HEK293 (cell line): ENCODE results near the gene NRL.

Source experiments
- FEZF1 ChIP-seq: fragments of 450-650 bp; formaldehyde crosslinking; IDR thresholded peaks from 2 replicates; pipeline ENCODE4 v1.5.1; 2016; ENCODE audit warnings: missing biosample characterization, missing genetic modification characterization
- GFI1B ChIP-seq: fragments of 450-650 bp; formaldehyde crosslinking; IDR thresholded peaks from 2 replicates; pipeline ENCODE4 v1.5.1; 2016; ENCODE audit warnings: missing biosample characterization, missing genetic modification characterization
- HIC1 ChIP-seq: fragments of 450-650 bp; formaldehyde crosslinking; IDR thresholded peaks from 2 replicates; pipeline ENCODE4 v1.5.1; 2016; ENCODE audit warnings: missing biosample characterization, missing genetic modification characterization
- KLF16 ChIP-seq: fragments of 450-650 bp; formaldehyde crosslinking; IDR thresholded peaks from 2 replicates; pipeline ENCODE4 v1.5.1; 2017; ENCODE audit warnings: missing biosample characterization, missing genetic modification characterization
- KLF8 ChIP-seq: fragments of 450-650 bp; formaldehyde crosslinking; IDR thresholded peaks from 2 replicates; pipeline ENCODE4 v1.5.1; 2016; ENCODE audit warnings: missing biosample characterization, missing genetic modification characterization
- MEIS1 ChIP-seq: sonication (generic); formaldehyde crosslinking; IDR thresholded peaks from 2 replicates; pipeline ENCODE4 v1.8.1; 2022; ENCODE audit warnings: missing genetic modification reagents, mild to moderate bottlenecking, borderline replicate concordance
- MYNN ChIP-seq: fragments of 450-650 bp; formaldehyde crosslinking; IDR thresholded peaks from 2 replicates; pipeline ENCODE4 v1.5.1; 2016; ENCODE audit warnings: missing biosample characterization, missing genetic modification characterization, borderline replicate concordance
- PATZ1 ChIP-seq: fragments of 450-650 bp; formaldehyde crosslinking; IDR thresholded peaks from 2 replicates; pipeline ENCODE4 v1.5.1; 2016; ENCODE audit warnings: missing biosample characterization, missing genetic modification characterization
- REPIN1 ChIP-seq: fragments of 450-650 bp; formaldehyde crosslinking; IDR thresholded peaks from 2 replicates; pipeline ENCODE4 v1.5.1; 2017; ENCODE audit warnings: missing biosample characterization, missing genetic modification characterization, low read depth
- SCRT2 ChIP-seq: fragments of 450-650 bp; formaldehyde crosslinking; IDR thresholded peaks from 2 replicates; pipeline ENCODE4 v1.5.1; 2016; ENCODE audit warnings: missing biosample characterization, missing genetic modification characterization
- SP3 ChIP-seq: fragments of 450-650 bp; formaldehyde crosslinking; IDR thresholded peaks from 2 replicates; pipeline ENCODE4 v1.5.1; 2016; ENCODE audit warnings: missing biosample characterization, missing genetic modification characterization
- YY1 ChIP-seq: fragments of 450-650 bp; formaldehyde crosslinking; IDR thresholded peaks from 2 replicates; pipeline ENCODE4 v1.5.1; 2018; ENCODE audit warnings: missing biosample characterization, missing genetic modification characterization
- ZBTB11 ChIP-seq: fragments of 450-650 bp; formaldehyde crosslinking; conservative IDR thresholded peaks from 2 replicates; pipeline ENCODE4 v1.5.1; 2016; ENCODE audit warnings: low read depth, missing biosample characterization, missing genetic modification characterization
- ZBTB17 ChIP-seq: fragments of 450-650 bp; formaldehyde crosslinking; IDR thresholded peaks from 2 replicates; pipeline ENCODE4 v1.5.1; 2016; ENCODE audit warnings: missing biosample characterization, missing genetic modification characterization
- ZNF214 ChIP-seq: fragments of 450-650 bp; formaldehyde crosslinking; IDR thresholded peaks from 2 replicates; pipeline ENCODE4 v1.5.1; 2017; ENCODE audit warnings: missing biosample characterization, mild to moderate bottlenecking, missing genetic modification characterization, borderline replicate concordance
- ZNF239 ChIP-seq: fragments of 450-650 bp; formaldehyde crosslinking; IDR thresholded peaks from 2 replicates; pipeline ENCODE4 v1.5.1; 2016; ENCODE audit warnings: missing biosample characterization, missing genetic modification characterization
- ZNF266 ChIP-seq: fragments of 450-650 bp; formaldehyde crosslinking; IDR thresholded peaks from 2 replicates; pipeline ENCODE4 v1.5.1; 2016; ENCODE audit warnings: missing biosample characterization, missing genetic modification characterization, low read depth
- ZNF335 ChIP-seq: fragments of 450-650 bp; formaldehyde crosslinking; conservative IDR thresholded peaks from 2 replicates; pipeline ENCODE4 v1.5.1; 2016; ENCODE audit warnings: missing biosample characterization, missing genetic modification characterization
- ZNF341 ChIP-seq: fragments of 450-650 bp; formaldehyde crosslinking; IDR thresholded peaks from 2 replicates; pipeline ENCODE4; 2016; ENCODE audit warnings: low read depth, missing biosample characterization, missing genetic modification characterization
- ZNF362 ChIP-seq: fragments of 450-650 bp; formaldehyde crosslinking; IDR thresholded peaks from 2 replicates; pipeline ENCODE4 v1.5.1; 2016; ENCODE audit warnings: missing biosample characterization, missing genetic modification characterization
- ZNF366 ChIP-seq: fragments of 450-650 bp; formaldehyde crosslinking; conservative IDR thresholded peaks from 2 replicates; pipeline ENCODE4 v1.5.1; 2016; ENCODE audit warnings: missing biosample characterization, missing genetic modification characterization
- ZNF37A ChIP-seq: fragments of 450-650 bp; IDR thresholded peaks from 2 replicates; pipeline ENCODE4 v1.5.1; 2018; ENCODE audit warnings: missing biosample characterization, missing genetic modification characterization
- ZNF416 ChIP-seq: fragments of 450-650 bp; formaldehyde crosslinking; IDR thresholded peaks from 2 replicates; pipeline ENCODE4 v1.5.1; 2016; ENCODE audit warnings: missing biosample characterization, missing genetic modification characterization
- ZNF426 ChIP-seq: fragments of 450-650 bp; formaldehyde crosslinking; IDR thresholded peaks from 2 replicates; pipeline ENCODE4 v1.5.1; 2017; ENCODE audit warnings: missing biosample characterization, missing genetic modification characterization, mild to moderate bottlenecking, inconsistent platforms, moderate library complexity
- ZNF596 ChIP-seq: fragments of 450-650 bp; IDR thresholded peaks from 2 replicates; pipeline ENCODE4 v1.5.0; 2018; ENCODE audit warnings: missing biosample characterization, mild to moderate bottlenecking, missing genetic modification characterization, moderate library complexity
- ZNF645 ChIP-seq: fragments of 450-650 bp; formaldehyde crosslinking; IDR thresholded peaks from 2 replicates; pipeline ENCODE4; 2016; ENCODE audit warnings: missing biosample characterization, missing genetic modification characterization
- ZNF670 ChIP-seq: fragments of 450-650 bp; formaldehyde crosslinking; IDR thresholded peaks from 2 replicates; pipeline ENCODE4 v1.5.1; 2016; ENCODE audit warnings: missing biosample characterization, missing genetic modification characterization, low read depth
- ZNF677 ChIP-seq: fragments of 450-650 bp; IDR thresholded peaks from 2 replicates; pipeline ENCODE4 v1.5.0; 2018; ENCODE audit warnings: missing biosample characterization, mild to moderate bottlenecking, missing genetic modification characterization, moderate library complexity
- ZNF843 ChIP-seq: fragments of 450-650 bp; formaldehyde crosslinking; IDR thresholded peaks from 2 replicates; pipeline ENCODE4 v1.5.1; 2016; ENCODE audit warnings: missing biosample characterization, missing genetic modification characterization
- ZSCAN23 ChIP-seq: fragments of 450-650 bp; formaldehyde crosslinking; IDR thresholded peaks from 2 replicates; pipeline ENCODE4 v1.5.1; 2016; ENCODE audit warnings: missing biosample characterization, missing genetic modification characterization

Gene NRL

GRCh38 chr14:24036169-24036962 is 78.4 kb downstream of the NRL start (continued):
- TF ChIP-seq ZNF670 (tag by site-specific recombination) (no peak), ZNF426 (tag by site-specific recombination) (no peak), SCRT2 (no peak), HIC1 (tag by site-specific recombination) (no peak), PATZ1 (tag by site-specific recombination) (peak; percentile 97), GFI1B (tag by site-specific recombination) (no peak), ZNF366 (tag by site-specific recombination) (no peak), ZNF596 (tag by site-specific recombination) (no peak), ZNF239 (tag by site-specific recombination) (no peak), ZNF843 (tag by site-specific recombination) (no peak), ZNF266 (tag by site-specific recombination) (no peak), SP3 (tag by site-specific recombination) (peak; percentile 47), ZSCAN23 (tag by site-specific recombination) (peak; percentile 75), ZNF214 (tag by site-specific recombination) (no peak), ZNF37A (tag by site-specific recombination) (no peak), ZBTB11 (tag by site-specific recombination) (peak; percentile 84), YY1 (peak; percentile 34; the same call in 1 of the 2 replicates), ZNF335 (peak; percentile 98), ZNF362 (no peak), ZNF677 (tag by site-specific recombination) (no peak), ZNF645 (tag by site-specific recombination) (no peak), MYNN (tag by site-specific recombination) (no peak), REPIN1 (tag by site-specific recombination) (no peak), ZBTB17 (tag by site-specific recombination) (peak; percentile 92), KLF16 (tag by site-specific recombination) (peak; percentile 56; the same call in 1 of the 2 replicates), FEZF1 (tag by site-specific recombination) (no peak), ZNF341 (tag by site-specific recombination) (peak; percentile 71), MEIS1 (CRISPR knock-in tag) (no peak), ZNF416 (tag by site-specific recombination) (no peak), KLF8 (peak; percentile 73)
